ENCODE measurements around the gene NPAS3. TPM values are rescaled to one million over a fixed set of nuclear protein-coding genes. Genes with fewer than 3 reads are reported as not detected.

NPAS3 gene
- total and polyA plus RNA-seq, 2 of the 13 experiments (the other 11 are each of a cell fraction or from before 2014, with no cell fraction given) = not detected

GRCh38 chr14:33040372-33041140 is 101.9 kb downstream of the NPAS3 start:
- CTCF ChIA-PET (ENCODE audit: low intra/inter-chr PET ratio, low total read pairs) = no interaction called here

DNA sequence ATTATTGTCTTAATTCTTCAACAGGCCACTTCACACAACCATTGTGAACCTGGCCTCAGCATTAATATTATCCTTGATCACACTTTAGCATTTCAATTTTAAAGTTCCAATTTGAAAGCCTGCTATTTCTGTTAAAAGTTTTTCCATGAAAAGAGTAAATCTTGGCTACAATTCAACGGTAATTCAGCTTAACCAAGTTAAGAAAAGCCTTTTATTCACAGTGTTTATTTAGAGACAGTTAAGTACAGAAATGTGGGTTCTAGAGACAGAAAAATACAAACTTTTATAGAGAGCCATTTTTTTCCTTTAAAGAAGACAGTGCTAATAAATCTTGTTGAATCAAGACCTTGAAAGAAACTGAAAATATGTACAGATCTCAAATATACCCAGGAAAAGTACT is 103.9 kb downstream of the NPAS3 start:
- no peak for DNase-seq (ENCODE audit: low spot score)
- Histone ChIP-seq H3K27ac (ENCODE audit: extremely low read length, insufficient read depth, low read length) (no peak overlapping the region), H3K4me2 (ENCODE audit: low read depth, low read length) (no peak overlapping the region), H3K4me1 (ENCODE audit: insufficient read depth, low read length) (no peaks in the 10 kb centered on the region), H3K27me3 (ENCODE audit: control insufficient read depth in 1 of 2, insufficient read depth in 2 of 2, low read length in 2 of 2) (no peaks in the 10 kb centered on the region), H3K9me3 (ENCODE audit: low read length) (peaks cover 91% of the 10 kb centered on the region), H4K20me1 (ENCODE audit: insufficient read depth, low read length) (no peaks in the 10 kb centered on the region), H3K79me2 (ENCODE audit: insufficient read depth, low read length) (no peaks in the 10 kb centered on the region), H3K36me3 (replicated peaks in 1 of 2; ENCODE audit: control insufficient read depth in 1 of 2, insufficient read depth in 2 of 2, low read length in 2 of 2) (no peaks in the 10 kb centered on the region), H2AFZ (ENCODE audit: low read length) (no peak overlapping the region), H3K9ac (ENCODE audit: insufficient read depth, low read depth, low read length) (no peak overlapping the region), H3K4me3 (replicated peaks in 1 of 3; ENCODE audit: insufficient read depth in 1 of 3, low read depth in 2 of 3, low read length in 3 of 3) (no peak overlapping the region)
- CTCF ChIA-PET (ENCODE audit: low intra/inter-chr PET ratio, low total read pairs) = no interaction called here
- FAIRE-seq = no peak
- intact Hi-C loops (cut with micrococcal nuclease; ENCODE audit: unreplicated experiment) = no loop called here
- in situ Hi-C loops (cut with HindIII; ENCODE audit: extremely low pct_ligation_motif_present, low pct_unique_long_range_greater_than_20kb) = no loop called here
- ATAC-seq = no peak
- no TSS peak for BruUV-seq (replicated peaks)
- 0% methylated on average over 1 of the region's 1 CpG for WGBS (ENCODE audit: low lambda C conversion rate)
- POLR2A ChIA-PET = no interaction called here
- TF ChIP-seq RARA (CRISPR knock-in tag; IDR thresholded peaks at IDR 0.05) = no peak
- TF ChIP-seq, protein P1, sequence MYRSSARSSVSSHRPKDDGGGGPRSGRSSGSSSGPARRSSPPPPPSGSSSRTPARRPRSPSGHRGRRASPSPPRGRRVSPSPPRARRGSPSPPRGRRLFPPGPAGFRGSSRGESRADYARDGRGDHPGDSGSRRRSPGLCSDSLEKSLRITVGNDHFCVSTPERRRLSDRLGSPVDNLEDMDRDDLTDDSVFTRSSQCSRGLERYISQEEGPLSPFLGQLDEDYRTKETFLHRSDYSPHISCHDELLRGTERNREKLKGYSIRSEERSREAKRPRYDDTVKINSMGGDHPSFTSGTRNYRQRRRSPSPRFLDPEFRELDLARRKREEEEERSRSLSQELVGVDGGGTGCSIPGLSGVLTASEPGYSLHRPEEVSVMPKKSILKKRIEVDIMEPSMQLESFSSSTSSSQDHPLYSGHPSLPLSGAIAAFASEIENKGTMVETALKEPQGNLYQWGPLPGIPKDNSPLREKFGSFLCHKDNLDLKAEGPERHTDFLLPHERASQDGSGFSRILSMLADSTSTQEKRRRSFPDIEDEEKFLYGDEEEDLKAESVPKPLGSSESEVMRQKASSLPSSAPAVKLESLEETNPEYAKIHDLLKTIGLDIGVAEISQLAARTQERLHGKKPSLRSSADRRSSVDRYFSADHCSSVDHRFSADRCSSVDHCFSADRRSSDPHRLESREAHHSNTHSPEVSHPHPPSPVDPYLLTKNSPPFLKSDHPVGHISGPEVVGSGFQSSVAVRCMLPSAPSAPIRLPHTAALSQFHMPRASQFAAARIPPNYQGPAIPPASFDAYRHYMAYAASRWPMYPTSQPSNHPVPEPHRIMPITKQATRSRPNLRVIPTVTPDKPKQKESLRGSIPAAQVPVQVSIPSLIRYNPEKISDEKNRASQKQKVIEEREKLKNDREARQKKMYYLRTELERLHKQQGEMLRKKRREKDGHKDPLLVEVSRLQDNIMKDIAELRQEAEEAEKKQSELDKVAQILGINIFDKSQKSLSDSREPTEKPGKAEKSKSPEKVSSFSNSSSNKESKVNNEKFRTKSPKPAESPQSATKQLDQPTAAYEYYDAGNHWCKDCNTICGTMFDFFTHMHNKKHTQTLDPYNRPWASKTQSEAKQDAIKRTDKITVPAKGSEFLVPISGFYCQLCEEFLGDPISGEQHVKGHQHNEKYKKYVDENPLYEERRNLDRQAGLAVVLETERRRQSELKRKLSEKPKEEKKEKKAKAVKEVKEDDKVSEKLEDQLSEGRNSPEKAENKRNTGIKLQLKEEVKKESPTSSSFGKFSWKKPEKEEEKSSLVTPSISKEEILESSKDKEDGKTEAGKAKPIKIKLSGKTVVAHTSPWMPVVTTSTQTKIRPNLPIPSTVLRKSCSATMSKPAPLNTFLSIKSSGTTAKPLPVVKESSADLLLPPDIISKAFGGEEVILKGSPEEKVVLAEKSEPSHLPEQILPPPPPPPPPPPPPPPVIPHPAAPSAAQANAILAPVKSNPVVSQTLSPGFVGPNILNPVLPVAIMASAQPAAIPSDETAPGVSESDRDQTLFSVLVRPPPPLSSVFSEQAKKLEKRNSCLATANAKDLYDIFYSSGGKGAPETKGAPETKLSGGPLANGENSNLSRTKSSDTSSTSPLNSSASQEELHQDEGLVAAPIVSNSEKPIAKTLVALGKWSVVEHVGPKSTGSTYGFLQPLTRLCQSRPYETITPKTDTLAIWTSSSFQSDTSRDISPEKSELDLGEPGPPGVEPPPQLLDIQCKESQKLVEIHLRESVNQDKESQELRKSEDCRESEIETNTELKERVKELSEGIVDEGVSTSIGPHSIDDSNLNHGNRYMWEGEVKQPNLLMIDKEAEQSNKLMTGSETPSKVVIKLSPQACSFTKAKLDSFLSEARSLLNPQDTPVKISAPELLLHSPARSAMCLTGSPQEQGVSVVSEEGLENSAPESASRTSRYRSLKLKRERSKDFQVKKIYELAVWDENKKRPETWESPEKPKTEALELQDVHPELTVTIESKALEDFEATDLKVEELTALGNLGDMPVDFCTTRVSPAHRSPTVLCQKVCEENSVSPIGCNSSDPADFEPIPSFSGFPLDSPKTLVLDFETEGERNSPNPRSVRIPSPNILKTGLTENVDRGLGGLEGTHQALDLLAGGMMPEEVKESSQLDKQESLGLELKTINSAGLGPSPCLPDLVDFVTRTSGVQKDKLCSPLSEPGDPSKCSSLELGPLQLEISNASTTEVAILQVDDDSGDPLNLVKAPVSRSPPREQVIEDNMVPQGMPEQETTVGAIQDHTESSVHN (CRISPR knock-in tag; IDR thresholded peaks at IDR 0.05) = no peak
- no peak for TF ChIP-seq NFKBIZ (CRISPR knock-in tag; IDR thresholded peaks at IDR 0.05)
- no peak for TF ChIP-seq MBNL3 (CRISPR knock-in tag; conservative IDR thresholded peaks at IDR 0.05)
- no peak for TF ChIP-seq MED1 (CRISPR knock-in tag; IDR thresholded peaks at IDR 0.05)

More at GRCh38 chr14:33040372-33041140, 101.9 kb downstream of the NPAS3 start:
- H3K36me3 ChIP-seq (replicated peaks in 1 of 2; ENCODE audit: control insufficient read depth in 1 of 2, insufficient read depth in 2 of 2, low read length in 2 of 2) = no peaks in the 10 kb centered on the region
- in situ Hi-C loops (cut with HindIII; ENCODE audit: extremely low pct_ligation_motif_present, low pct_unique_long_range_greater_than_20kb) (no loop called here), intact Hi-C loops (cut with micrococcal nuclease; ENCODE audit: unreplicated experiment) (no loop called here)
- H3K27ac ChIP-seq (ENCODE audit: extremely low read length, insufficient read depth, low read length) = no peak overlapping the region
- H4K20me1 ChIP-seq (ENCODE audit: insufficient read depth, low read length) = no peaks in the 10 kb centered on the region
- no peaks in the 10 kb centered on the region for H3K79me2 ChIP-seq (ENCODE audit: insufficient read depth, low read length)
- no peak overlapping the region for H3K4me3 ChIP-seq (replicated peaks in 1 of 3; ENCODE audit: insufficient read depth in 1 of 3, low read depth in 2 of 3, low read length in 3 of 3)
- 6% methylated on average over 3 of the region's 3 CpGs for WGBS (ENCODE audit: low lambda C conversion rate)
- POLR2A ChIA-PET = no interaction called here
- DNase-seq (ENCODE audit: low spot score) = no peak
- TF ChIP-seq ZSCAN25 (CRISPR knock-in tag; IDR thresholded peaks at IDR 0.05) = no peak
- TF ChIP-seq, protein P2, sequence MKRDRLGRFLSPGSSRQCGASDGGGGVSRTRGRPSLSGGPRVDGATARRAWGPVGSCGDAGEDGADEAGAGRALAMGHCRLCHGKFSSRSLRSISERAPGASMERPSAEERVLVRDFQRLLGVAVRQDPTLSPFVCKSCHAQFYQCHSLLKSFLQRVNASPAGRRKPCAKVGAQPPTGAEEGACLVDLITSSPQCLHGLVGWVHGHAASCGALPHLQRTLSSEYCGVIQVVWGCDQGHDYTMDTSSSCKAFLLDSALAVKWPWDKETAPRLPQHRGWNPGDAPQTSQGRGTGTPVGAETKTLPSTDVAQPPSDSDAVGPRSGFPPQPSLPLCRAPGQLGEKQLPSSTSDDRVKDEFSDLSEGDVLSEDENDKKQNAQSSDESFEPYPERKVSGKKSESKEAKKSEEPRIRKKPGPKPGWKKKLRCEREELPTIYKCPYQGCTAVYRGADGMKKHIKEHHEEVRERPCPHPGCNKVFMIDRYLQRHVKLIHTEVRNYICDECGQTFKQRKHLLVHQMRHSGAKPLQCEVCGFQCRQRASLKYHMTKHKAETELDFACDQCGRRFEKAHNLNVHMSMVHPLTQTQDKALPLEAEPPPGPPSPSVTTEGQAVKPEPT (CRISPR knock-in tag; IDR thresholded peaks at IDR 0.05; ENCODE audit: low read depth) = no peak
- TF ChIP-seq KLF16 (CRISPR knock-in tag; IDR thresholded peaks at IDR 0.05) = no peak
- TF ChIP-seq GATA4 (IDR thresholded peaks at IDR 0.05; ENCODE audit: borderline replicate concordance, low read depth) = no peak
- H3K9me3 ChIP-seq (ENCODE audit: low read length) = peaks cover 84% of the 10 kb centered on the region
- BruUV-seq (replicated peaks) = no TSS peak
- no peak for ATAC-seq
- H3K4me2 ChIP-seq (ENCODE audit: low read depth, low read length) = no peak overlapping the region
- no peak overlapping the region for H2AFZ ChIP-seq (ENCODE audit: low read length)
- no peaks in the 10 kb centered on the region for H3K4me1 ChIP-seq (ENCODE audit: insufficient read depth, low read length)
- H3K27me3 ChIP-seq (ENCODE audit: control insufficient read depth in 1 of 2, insufficient read depth in 2 of 2, low read length in 2 of 2) = no peaks in the 10 kb centered on the region
- no peak overlapping the region for H3K9ac ChIP-seq (ENCODE audit: insufficient read depth, low read depth, low read length)
- no peak for FAIRE-seq

Measured in HepG2 (cell line).